Neural crest cell (in vitro differentiated cells): Measurements from ENCODE around the gene GFAP. TPM values are rescaled to one million over a fixed set of nuclear protein-coding genes. Genes with fewer than 3 reads are reported as not detected.

Experiments used
- DNase-seq: peaks from one replicate; pipeline ENCODE4 v3.0.0; 2021; ENCODE audit warnings: low read depth, mixed read lengths, low spot score
- H3K27ac Mint-ChIP-seq: one replicate; pipeline ENCODE4 v1.8.0; 2021; ENCODE audit warnings: mild to moderate bottlenecking, mixed read lengths; ENCODE audit not compliant: unreplicated experiment
- H3K27me3 Mint-ChIP-seq: 2 replicates; pipeline ENCODE4 v1.8.0; 2021; ENCODE audit warnings: low read depth, mild to moderate bottlenecking, mixed read lengths
- H3K36me3 Mint-ChIP-seq: 2 replicates; pipeline ENCODE4 v1.8.0; 2021; ENCODE audit warnings: low read depth, mild to moderate bottlenecking, mixed read lengths
- H3K4me1 Mint-ChIP-seq: 2 replicates; pipeline ENCODE4 v1.8.0; 2021; ENCODE audit warnings: mixed read lengths
- H3K4me3 Mint-ChIP-seq: one replicate; pipeline ENCODE4 v1.8.0; 2021; ENCODE audit warnings: mild to moderate bottlenecking, mixed read lengths
- H3K9me3 Mint-ChIP-seq: 2 replicates; pipeline ENCODE4 v1.8.0; 2021; ENCODE audit warnings: mixed read lengths
- CTCF ChIP-seq: fragments of 200-600 bp; sonication (generic); conservative IDR thresholded peaks from 2 replicates; pipeline ENCODE4 v1.5.0; 2021; ENCODE audit warnings: antibody characterized with exemption, mild to moderate bottlenecking
- total RNA-seq: library from RNA; stranded (reverse); gene quantifications from 2 replicates; pipeline ENCODE4 v1.2.1, GENCODE V29; 2021

The GFAP gene
- total RNA-seq, 1 donor from 2014 or later = not detected

- TF ChIP-seq CTCF = no peak
- no peaks in the 10 kb centered on the region for H3K4me1 Mint-ChIP-seq
- H3K36me3 Mint-ChIP-seq = peaks cover 10% of the 10 kb centered on the region
- DNase-seq = no peak
- H3K4me3 Mint-ChIP-seq = no peak overlapping the region
- H3K27ac Mint-ChIP-seq = no peak overlapping the region
- no peaks in the 10 kb centered on the region for H3K27me3 Mint-ChIP-seq
- no peaks in the 10 kb centered on the region for H3K9me3 Mint-ChIP-seq
These were observed 15.4 kb upstream of the GFAP start for GRCh38 chr17:44930667-44931066.

GRCh38 chr17:44928950-44929720 lies 13.8 kb upstream of the GFAP start:
- DNase-seq = no peak
- Mint-ChIP-seq H3K27ac (no peak overlapping the region), H3K27me3 (no peaks in the 10 kb centered on the region), H3K9me3 (no peaks in the 10 kb centered on the region), H3K4me3 (no peak overlapping the region), H3K4me1 (no peaks in the 10 kb centered on the region), H3K36me3 (peaks cover 14% of the 10 kb centered on the region)
- TF ChIP-seq CTCF = no peak

- Mint-ChIP-seq H3K27ac (no peak overlapping the region), H3K4me3 (no peak overlapping the region), H3K36me3 (peaks cover 14% of the 10 kb centered on the region), H3K27me3 (peaks cover 3% of the 10 kb centered on the region), H3K9me3 (no peaks in the 10 kb centered on the region), H3K4me1 (peaks cover 5% of the 10 kb centered on the region)
- no peak for DNase-seq
- no peak for TF ChIP-seq CTCF
These were observed 12.8 kb upstream of the GFAP start for GRCh38 chr17:44928136-44928535.

GRCh38 chr17:44927696-44928095 lies 12.4 kb upstream of the GFAP start:
- Mint-ChIP-seq H3K4me3 (no peak overlapping the region), H3K36me3 (peaks cover 14% of the 10 kb centered on the region), H3K27ac (no peak overlapping the region), H3K27me3 (peaks cover 3% of the 10 kb centered on the region), H3K4me1 (peaks cover 9% of the 10 kb centered on the region), H3K9me3 (no peaks in the 10 kb centered on the region)
- TF ChIP-seq CTCF = no peak
- no peak for DNase-seq

GRCh38 chr17:44926821-44927525 lies 11.7 kb upstream of the GFAP start:
- H3K4me1 Mint-ChIP-seq = peaks cover 14% of the 10 kb centered on the region
- no peak overlapping the region for H3K27ac Mint-ChIP-seq
- peaks cover 5% of the 10 kb centered on the region for H3K27me3 Mint-ChIP-seq
- peaks cover 14% of the 10 kb centered on the region for H3K36me3 Mint-ChIP-seq
- no peak overlapping the region for H3K4me3 Mint-ChIP-seq
- DNase-seq = no peak
- H3K9me3 Mint-ChIP-seq = no peaks in the 10 kb centered on the region
- TF ChIP-seq CTCF = no peak
